GM21515 (cell line): ENCODE measurements around the gene ZBTB9.
A peak's percentile ranks its signal among the peaks of the same experiment; 100 is the strongest.

Source experiments
- ATAC-seq: cut with Tn5 transposase; IDR thresholded peaks from one replicate; pipeline ENCODE4 v1.9.1; 2021; ENCODE audit not compliant: unreplicated experiment

Gene ZBTB9, protein sequence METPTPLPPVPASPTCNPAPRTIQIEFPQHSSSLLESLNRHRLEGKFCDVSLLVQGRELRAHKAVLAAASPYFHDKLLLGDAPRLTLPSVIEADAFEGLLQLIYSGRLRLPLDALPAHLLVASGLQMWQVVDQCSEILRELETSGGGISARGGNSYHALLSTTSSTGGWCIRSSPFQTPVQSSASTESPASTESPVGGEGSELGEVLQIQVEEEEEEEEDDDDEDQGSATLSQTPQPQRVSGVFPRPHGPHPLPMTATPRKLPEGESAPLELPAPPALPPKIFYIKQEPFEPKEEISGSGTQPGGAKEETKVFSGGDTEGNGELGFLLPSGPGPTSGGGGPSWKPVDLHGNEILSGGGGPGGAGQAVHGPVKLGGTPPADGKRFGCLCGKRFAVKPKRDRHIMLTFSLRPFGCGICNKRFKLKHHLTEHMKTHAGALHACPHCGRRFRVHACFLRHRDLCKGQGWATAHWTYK

GRCh38 chr6:33454009-33454946 is at the start of gene ZBTB9:
ZBTB9 (plus strand) TSS chr6:33454576; CDS start chr6:33455101, 525 bp downstream.
- peak; percentile 97 for ATAC-seq

DNA sequence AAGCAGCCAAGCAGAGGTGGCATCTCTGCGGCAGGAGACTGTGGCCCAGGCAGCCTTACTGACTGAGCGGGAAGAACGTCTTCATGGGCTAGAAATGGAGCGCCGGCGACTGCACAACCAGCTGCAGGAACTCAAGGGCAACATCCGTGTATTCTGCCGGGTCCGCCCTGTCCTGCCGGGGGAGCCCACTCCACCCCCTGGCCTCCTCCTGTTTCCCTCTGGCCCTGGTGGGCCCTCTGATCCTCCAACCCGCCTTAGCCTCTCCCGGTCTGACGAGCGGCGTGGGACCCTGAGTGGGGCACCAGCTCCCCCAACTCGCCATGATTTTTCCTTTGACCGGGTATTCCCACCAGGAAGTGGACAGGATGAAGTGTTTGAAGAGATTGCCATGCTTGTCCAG is 49.5 kb upstream of the ZBTB9 start:
- no peak for ATAC-seq

DNA sequence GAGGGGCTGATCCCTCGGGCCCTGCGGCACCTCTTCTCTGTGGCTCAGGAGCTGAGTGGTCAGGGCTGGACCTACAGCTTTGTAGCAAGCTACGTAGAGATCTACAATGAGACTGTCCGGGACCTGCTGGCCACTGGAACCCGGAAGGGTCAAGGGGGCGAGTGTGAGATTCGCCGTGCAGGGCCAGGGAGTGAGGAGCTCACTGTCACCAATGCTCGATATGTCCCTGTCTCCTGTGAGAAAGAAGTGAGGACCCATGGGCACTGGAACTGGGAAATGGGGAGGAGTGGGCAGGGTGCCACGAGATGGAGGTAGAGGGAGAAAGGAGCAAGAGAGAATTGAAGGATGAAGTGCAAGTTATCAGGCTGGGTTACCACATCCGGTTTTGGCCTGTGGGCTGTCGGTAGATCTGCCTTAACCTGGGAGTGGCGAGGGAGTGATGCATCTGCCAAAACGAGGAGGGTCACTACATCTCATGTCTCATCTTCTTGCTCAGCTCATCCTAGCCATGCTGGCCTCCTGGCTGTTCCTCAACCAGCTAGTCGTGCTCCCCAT is 48.9 kb upstream of the ZBTB9 start:
- no peak for ATAC-seq

DNA sequence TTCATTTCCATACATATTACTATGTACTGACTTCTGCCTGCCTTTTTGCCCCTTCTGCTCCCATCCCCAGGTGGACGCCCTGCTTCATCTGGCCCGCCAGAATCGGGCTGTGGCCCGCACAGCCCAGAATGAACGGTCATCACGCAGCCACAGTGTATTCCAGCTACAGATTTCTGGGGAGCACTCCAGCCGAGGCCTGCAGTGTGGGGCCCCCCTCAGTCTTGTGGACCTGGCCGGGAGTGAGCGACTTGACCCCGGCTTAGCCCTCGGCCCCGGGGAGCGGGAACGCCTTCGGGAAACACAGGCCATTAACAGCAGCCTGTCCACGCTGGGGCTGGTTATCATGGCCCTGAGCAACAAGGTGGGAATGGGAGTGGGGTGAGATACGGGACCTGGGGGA is 48.2 kb upstream of the ZBTB9 start:
- ATAC-seq, result no peak

GRCh38 chr6:33407132-33407718 is 47.2 kb upstream of the ZBTB9 start:
- no peak for ATAC-seq

DNA sequence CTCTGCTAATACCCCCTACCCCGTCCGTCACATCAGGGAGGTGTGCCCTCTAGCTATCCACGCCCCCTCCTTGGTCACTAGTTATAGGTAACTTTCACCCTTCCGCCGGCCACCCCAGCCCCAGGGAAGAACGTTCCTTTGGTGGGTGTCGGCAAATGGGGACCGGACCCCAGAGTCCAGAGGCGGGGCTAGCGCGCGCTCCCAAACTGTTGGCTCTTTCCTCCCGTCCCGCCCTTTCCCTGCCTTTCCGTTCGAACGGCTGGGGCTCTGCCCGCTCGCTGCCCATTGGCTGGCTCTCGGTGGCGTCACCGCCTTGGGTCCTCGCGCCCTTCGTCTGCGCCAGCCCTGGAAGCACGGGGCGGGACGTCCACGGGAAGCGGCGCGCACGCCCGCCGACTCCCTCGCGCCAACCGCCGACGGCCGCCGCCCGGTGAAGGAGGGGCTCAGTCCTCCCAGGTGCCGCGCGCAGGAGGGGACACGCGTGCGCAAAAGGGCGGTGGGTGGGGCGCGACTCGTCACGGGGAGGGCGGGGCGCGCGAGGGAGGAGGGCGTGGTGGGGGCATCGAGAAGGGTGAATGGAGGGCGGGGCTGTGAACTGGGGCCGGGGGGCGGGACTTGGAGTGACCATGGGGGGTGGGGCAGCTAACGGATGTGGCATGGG is 44.2 kb upstream of the ZBTB9 start:
- ATAC-seq, result peak; percentile 73

- peak; percentile 28 for ATAC-seq
These were observed 43.4 kb upstream of the ZBTB9 start, which contains the start of gene PHF1 for GRCh38 chr6:33410711-33411631. PHF1 (plus strand) TSS chr6:33411014; CDS start chr6:33412264, 1,250 bp downstream.

GRCh38 chr6:33411632-33412005 is 42.8 kb upstream of the ZBTB9 start:
- ATAC-seq, result no peak

DNA sequence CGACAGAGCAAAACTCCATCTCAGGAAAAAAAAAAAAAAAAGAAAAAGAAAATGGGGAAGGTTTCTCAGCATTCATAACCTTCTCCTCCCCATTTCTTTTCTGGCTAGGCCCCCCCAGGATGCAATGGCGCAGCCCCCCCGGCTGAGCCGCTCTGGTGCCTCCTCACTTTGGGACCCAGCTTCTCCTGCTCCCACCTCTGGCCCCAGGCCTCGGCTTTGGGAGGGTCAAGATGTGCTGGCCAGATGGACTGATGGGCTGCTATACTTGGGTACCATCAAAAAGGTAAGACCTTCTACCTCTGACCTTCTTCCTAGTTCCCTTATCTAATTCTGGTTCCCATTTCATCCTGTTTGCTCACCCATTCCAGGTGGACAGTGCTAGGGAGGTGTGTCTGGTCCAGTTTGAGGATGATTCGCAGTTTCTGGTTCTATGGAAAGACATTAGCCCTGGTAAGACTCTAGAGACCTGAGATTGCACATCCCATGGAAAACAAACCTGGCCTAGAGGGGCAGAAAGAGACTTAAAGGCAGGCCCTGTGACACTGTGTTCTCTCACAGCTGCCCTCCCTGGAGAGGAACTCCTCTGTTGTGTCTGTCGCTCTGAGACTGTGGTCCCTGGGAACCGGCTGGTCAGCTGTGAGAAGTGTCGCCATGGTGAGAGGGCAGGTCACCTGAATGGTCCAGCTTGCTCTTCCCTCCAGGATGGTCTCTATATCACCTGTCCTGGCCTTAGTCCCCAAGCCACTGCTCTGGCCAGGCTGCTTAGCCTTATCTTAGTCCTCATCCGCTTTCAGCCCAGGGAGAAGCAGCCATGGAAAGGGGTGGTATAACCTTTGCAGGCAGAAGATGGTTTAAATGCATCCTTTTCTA is 42.0 kb upstream of the ZBTB9 start:
- no peak for ATAC-seq

- ATAC-seq, result no peak
These were observed 40.9 kb upstream of the ZBTB9 start for GRCh38 chr6:33413241-33414120.

DNA sequence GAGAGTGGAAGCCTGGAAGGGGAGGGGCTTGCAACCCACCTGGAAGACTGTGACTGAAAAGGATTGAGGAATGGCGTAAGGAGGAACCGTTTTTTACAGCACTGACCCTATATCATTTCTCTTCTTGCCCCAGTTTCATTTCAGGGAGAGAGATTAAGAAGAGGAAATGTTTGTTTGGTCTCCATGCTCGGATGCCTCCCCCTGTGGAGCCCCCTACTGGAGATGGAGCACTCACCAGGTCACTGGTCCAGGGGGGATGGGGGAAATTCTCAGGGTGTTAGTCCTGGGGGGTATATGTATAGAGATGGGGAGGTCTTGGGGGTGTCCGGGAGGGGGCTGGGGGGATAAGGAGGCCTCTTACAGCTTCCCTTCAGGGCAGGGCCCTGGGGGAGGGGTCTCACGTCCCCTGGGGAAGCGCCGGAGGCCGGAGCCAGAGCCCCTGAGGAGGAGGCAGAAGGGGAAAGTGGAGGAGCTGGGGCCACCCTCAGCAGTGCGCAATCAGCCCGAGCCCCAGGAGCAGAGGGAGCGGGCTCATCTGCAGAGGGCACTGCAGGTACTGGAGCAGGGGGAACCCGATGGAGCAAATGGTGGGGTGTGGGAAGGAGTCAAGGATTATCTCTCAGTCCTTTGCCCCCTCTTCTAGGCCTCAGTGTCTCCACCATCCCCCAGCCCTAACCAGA is 39.6 kb upstream of the ZBTB9 start:
- no peak for ATAC-seq

DNA sequence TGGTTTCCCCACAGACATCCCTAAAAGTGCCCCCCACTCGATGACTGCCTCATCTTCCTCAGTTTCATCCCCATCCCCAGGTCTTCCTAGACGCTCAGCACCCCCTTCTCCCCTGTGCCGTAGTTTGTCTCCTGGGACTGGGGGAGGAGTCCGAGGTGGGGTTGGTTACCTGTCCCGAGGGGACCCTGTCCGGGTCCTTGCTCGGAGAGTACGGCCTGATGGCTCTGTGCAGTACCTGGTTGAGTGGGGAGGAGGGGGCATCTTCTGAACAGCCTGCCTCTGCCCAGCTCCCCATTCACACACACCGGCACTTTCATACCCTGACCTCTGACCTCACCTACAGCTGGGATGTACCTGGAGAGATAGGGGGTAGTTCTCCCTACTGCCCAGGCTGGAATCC is 38.5 kb upstream of the ZBTB9 start:
- ATAC-seq, result no peak

- no peak for ATAC-seq
These were observed 37.8 kb upstream of the ZBTB9 start for GRCh38 chr6:33416386-33417127.

DNA sequence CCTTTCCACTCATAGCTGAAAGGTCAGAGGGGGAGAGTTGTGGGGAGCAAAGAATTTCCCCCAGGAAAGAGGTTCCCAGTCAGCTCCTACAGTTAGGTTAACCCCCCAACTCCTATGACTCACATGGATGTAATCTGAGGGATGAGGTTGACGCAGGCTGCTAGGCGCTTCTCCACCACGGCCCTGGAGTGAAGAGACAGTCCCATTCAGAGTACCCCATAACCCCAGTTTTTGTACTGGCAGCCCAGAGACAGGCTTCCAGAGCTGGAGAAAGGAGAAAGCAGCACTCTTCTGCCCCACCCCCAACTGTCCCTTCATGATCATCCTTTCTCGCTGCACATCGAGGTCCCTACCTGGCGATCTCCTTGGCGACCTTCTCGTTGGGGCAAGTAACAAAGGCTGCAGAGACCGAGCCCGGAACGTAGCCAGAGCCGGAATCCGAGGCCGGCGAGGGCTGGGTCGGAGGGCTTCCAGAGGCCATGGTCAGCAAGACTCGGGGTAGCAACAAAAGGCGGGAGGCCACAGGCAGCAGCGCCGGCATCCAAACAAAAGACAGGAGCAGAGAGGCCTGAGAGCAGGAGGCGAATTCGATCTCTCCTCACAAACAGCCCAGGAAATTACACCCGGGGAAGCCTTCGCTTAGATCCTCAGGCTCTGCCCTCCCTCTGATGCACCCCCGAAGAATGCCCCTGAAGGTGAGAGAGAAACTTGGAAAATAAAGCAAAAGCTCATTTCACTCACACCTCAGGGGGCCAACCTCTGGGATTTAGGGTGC is 37.1 kb upstream of the ZBTB9 start:
- ATAC-seq, result no peak

GRCh38 chr6:33417903-33418689 is 36.3 kb upstream of the ZBTB9 start, which contains the start of gene CUTA:
CUTA (minus strand) TSS chr6:33418107; CDS start chr6:33418000, 107 bp downstream.
- peak; percentile 81 for ATAC-seq
